SK-N-SH (cell line): ENCODE measurements around the gene COL17A1. TPM values are rescaled to one million over a fixed set of nuclear protein-coding genes. Genes with fewer than 3 reads are reported as not detected.

Experiments used
- CTCF ChIA-PET: fragments of 300-600, 350-600 bp; formaldehyde crosslinking; extraction: SDS; loops from one replicate; lab custom pipeline; 2021; lab: Yijun Ruan, JAX
- POLR2A ChIA-PET: fragments of 350-600 bp; sonication (Branson Sonifier 250); formaldehyde crosslinking; extraction: SDS; loops from one replicate; lab custom pipeline; 2020; ENCODE audit warnings: antibody characterized with exemption, inconsistent platforms; lab: Yijun Ruan, JAX
- DNase-seq: peaks from one replicate; pipeline ENCODE4 v3.0.0; 2012
- H2AFZ ChIP-seq: fragments of 200-600 bp; sonication (generic); 2 replicates; pipeline ENCODE4 v1.8.1; 2016; ENCODE audit warnings: antibody characterized with exemption, mild to moderate bottlenecking, low read depth
- H3F3A ChIP-seq: fragments of 200-600 bp; sonication (generic); replicated peaks from 2 replicates; pipeline ENCODE3; 2016; ENCODE audit warnings: antibody characterized with exemption, mild to moderate bottlenecking; ENCODE audit not compliant: insufficient read depth
- H3K27ac ChIP-seq, 2 experiments: fragments of 200-500 bp in 1 of 2; fragments of 200-600 bp in 1 of 2; sonication (Bioruptor generic) in 1 of 2; sonication (generic), shearing (Covaris generic) in 1 of 2; 2 replicates each; pipeline versions ENCODE4 v1.5.1 to v1.6.1; 2014 to 2016; ENCODE audit warnings: low read depth in 2 of 2, inconsistent platforms in 1 of 2, low read length in 1 of 2, mild to moderate bottlenecking in 1 of 2, mixed read lengths in 1 of 2
- H3K27me3 ChIP-seq: fragments of 200-600 bp; sonication (generic), shearing (Covaris generic); 2 replicates; pipeline ENCODE4 v1.6.1; 2016; ENCODE audit warnings: mixed run types; ENCODE audit not compliant: insufficient read depth
- H3K36me3 ChIP-seq, 2 experiments: fragments of 200-500 bp in 1 of 2; fragments of 200-600 bp in 1 of 2; sonication (Bioruptor generic) in 1 of 2; sonication (generic) in 1 of 2; replicated peaks in 1 of 2; 2 replicates each; pipeline versions ENCODE3 to v1.5.1; 2014 to 2016; ENCODE audit warnings: low read length in 1 of 2, mild to moderate bottlenecking in 1 of 2; ENCODE audit not compliant: insufficient read depth in 2 of 2, control insufficient read depth in 1 of 2
- H3K4me1 ChIP-seq, 2 experiments: fragments of 200-500 bp in 1 of 2; fragments of 200-600 bp in 1 of 2; sonication (Bioruptor generic) in 1 of 2; sonication (generic), shearing (Covaris generic) in 1 of 2; 2 replicates each; pipeline versions ENCODE4 v1.5.1 to v1.6.1; 2014 to 2016; ENCODE audit warnings: low read depth in 1 of 2, low read length in 1 of 2, mixed run types in 1 of 2; ENCODE audit not compliant: insufficient read depth in 2 of 2, control insufficient read depth in 1 of 2
- H3K4me2 ChIP-seq: fragments of 200-600 bp; sonication (generic), shearing (Covaris generic); 2 replicates; pipeline ENCODE4 v1.6.1; 2017; ENCODE audit warnings: mixed run types
- H3K4me3 ChIP-seq, 2 experiments: fragments of 200-500 bp in 1 of 2; fragments of 200-600 bp in 1 of 2; sonication (Bioruptor generic) in 1 of 2; sonication (generic), shearing (Covaris generic) in 1 of 2; 2 replicates each; pipeline versions ENCODE4 v1.5.1 to v1.8.1; 2014 to 2016; ENCODE audit warnings: low read depth in 2 of 2, inconsistent platforms in 1 of 2, low read length in 1 of 2, mild to moderate bottlenecking in 1 of 2, mixed read lengths in 1 of 2, moderate library complexity in 1 of 2
- H3K79me2 ChIP-seq: fragments of 200-600 bp; sonication (generic); 2 replicates; pipeline ENCODE4 v1.8.1; 2017; ENCODE audit warnings: mild to moderate bottlenecking; ENCODE audit not compliant: insufficient read depth
- H3K9ac ChIP-seq: fragments of 200-600 bp; sonication (generic); 2 replicates; pipeline ENCODE4 v1.6.1; 2017; ENCODE audit warnings: mixed run types
- H3K9me2 ChIP-seq: fragments of 200-600 bp; sonication (generic); 2 replicates; pipeline ENCODE4 v1.6.1; 2017; ENCODE audit warnings: mixed run types
- H3K9me3 ChIP-seq: fragments of 200-600 bp; sonication (generic); 2 replicates; pipeline ENCODE4 v1.6.1; 2017; ENCODE audit warnings: mixed run types, mild to moderate bottlenecking, moderate library complexity
- H4K20me1 ChIP-seq: fragments of 200-600 bp; sonication (generic); 2 replicates; pipeline ENCODE4 v1.6.1; 2017; ENCODE audit warnings: mild to moderate bottlenecking, mixed run types; ENCODE audit not compliant: insufficient read depth
- FOSL2 ChIP-seq: IDR thresholded peaks from 2 replicates; pipeline ENCODE4 v1.4.0; 2012; ENCODE audit warnings: low read depth, mild to moderate bottlenecking, moderate library complexity, borderline replicate concordance
- FOXJ3 ChIP-seq: sonication (generic); formaldehyde crosslinking; IDR thresholded peaks from 2 replicates; pipeline ENCODE4 v1.5.1; 2020; ENCODE audit warnings: mild to moderate bottlenecking, missing genetic modification reagents
- GABPA ChIP-seq: IDR thresholded peaks from 2 replicates; pipeline ENCODE4 v1.4.0; 2012; ENCODE audit warnings: low read depth, mild to moderate bottlenecking
- MEF2A ChIP-seq: IDR thresholded peaks from 2 replicates; pipeline ENCODE4 v1.4.0; 2012; ENCODE audit warnings: low read depth, borderline replicate concordance
- MXI1 ChIP-seq: IDR thresholded peaks from 2 replicates; pipeline ENCODE4 v1.6.1; 2012; ENCODE audit warnings: mild to moderate bottlenecking, low read depth, low read length, improper control_type of control experiment
- NFIC ChIP-seq: IDR thresholded peaks from 2 replicates; pipeline ENCODE4 v1.4.0; 2012; ENCODE audit warnings: borderline replicate concordance
- NRF1 ChIP-seq: IDR thresholded peaks from 2 replicates; pipeline ENCODE4 v1.6.1; 2012; ENCODE audit warnings: low read depth, mild to moderate bottlenecking, low read length
- POLR2AphosphoS5 ChIP-seq: IDR thresholded peaks from 2 replicates; pipeline ENCODE4 v1.6.1; 2012; ENCODE audit warnings: low read depth, low read length
- RAD21 ChIP-seq: IDR thresholded peaks from 2 replicates; pipeline ENCODE4 v1.6.1; 2012; ENCODE audit warnings: mild to moderate bottlenecking, low read length
- RFX5 ChIP-seq: IDR thresholded peaks from 2 replicates; pipeline ENCODE4 v1.6.1; 2012; ENCODE audit warnings: mild to moderate bottlenecking, improper control_type of control experiment, low read length
- RXRA ChIP-seq: IDR thresholded peaks from 2 replicates; pipeline ENCODE4 v1.4.0; 2012; ENCODE audit warnings: low read depth, mild to moderate bottlenecking, borderline replicate concordance
- SMC3 ChIP-seq: IDR thresholded peaks from 2 replicates; pipeline ENCODE4 v1.6.1; 2012; ENCODE audit warnings: low read depth, low read length, improper control_type of control experiment
- TAF1 ChIP-seq: IDR thresholded peaks from 2 replicates; pipeline ENCODE4 v1.6.1; 2012; ENCODE audit warnings: low read depth, mild to moderate bottlenecking, low read length, moderate library complexity, borderline replicate concordance
- TCF12 ChIP-seq: IDR thresholded peaks from 2 replicates; pipeline ENCODE4 v1.4.0; 2012
- WGBS: methylation state at CpG from one replicate; pipeline ENCODE4 v1.1.6; 2017; ENCODE audit warnings: low lambda C conversion rate; 5-methylcytosine and 5-hydroxymethylcytosine counted together
- polyA plus RNA-seq, 3 experiments: library from polyadenylated mRNA; depleted of rRNA; stranded (reverse); fragments of >200 nt; gene quantifications; 2 replicates each; pipeline ENCODE4 v1.2.3, GENCODE V29; 2012
- TF ChIP-seq, protein P1 (sequence below): IDR thresholded peaks from 2 replicates; pipeline ENCODE4; 2012
- TF ChIP-seq, protein P2 (sequence below): fragments of 200-600 bp; sonication (generic); IDR thresholded peaks from 2 replicates; pipeline ENCODE4 v1.6.1; 2017; ENCODE audit warnings: antibody characterized with exemption, mild to moderate bottlenecking, moderate library complexity
- TF ChIP-seq, protein P3 (sequence below): IDR thresholded peaks from 2 replicates; pipeline ENCODE4 v1.6.1; 2012; ENCODE audit warnings: mild to moderate bottlenecking, low read depth, low read length, moderate library complexity
- TF ChIP-seq, protein P4 (sequence below): IDR thresholded peaks from 2 replicates; pipeline ENCODE4 v1.4.0; 2012; ENCODE audit warnings: low read depth, borderline replicate concordance

Gene COL17A1
- polyA plus RNA-seq, 1 of the 3 experiments (the other 2 are of a cell fraction), result 0.12 TPM

DNA sequence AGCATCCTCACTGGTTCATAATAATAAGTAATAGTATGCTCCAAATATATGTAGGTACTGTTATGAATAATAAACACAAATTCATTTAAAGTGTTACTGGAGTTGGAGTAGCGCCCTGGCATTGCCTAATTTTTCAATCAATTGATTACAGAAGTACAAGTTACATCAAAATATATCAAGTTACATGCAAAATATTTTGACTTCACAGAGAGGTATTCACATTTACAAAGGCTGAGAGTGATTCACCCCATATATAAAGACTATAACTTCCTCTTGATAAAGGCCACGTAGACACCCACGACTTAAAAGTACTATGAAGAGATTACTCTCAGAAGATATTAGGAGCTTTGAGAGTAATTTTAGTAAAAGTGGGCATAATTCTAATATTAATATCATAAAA lies 13.6 kb upstream of the COL17A1 start:
- ChIA-PET POLR2A (no interaction called here), CTCF (interaction anchor here (1.4 kb wide), 1 partner anchor 22 kb away, joined by 6 read pairs; the partner anchor contains the start of gene SFR1)
- H2AFZ ChIP-seq, result 0 out of 2 replicates have a peak overlapping the region, but pooled peaks have one; percentile 66
- 76% methylated on average over 3 of the region's 3 CpGs for whole genome bisulfite sequencing
- H3K4me3 ChIP-seq, result no peak overlapping the region
- no peaks in the 10 kb centered on the region for H4K20me1 ChIP-seq
- TF ChIP-seq, protein P1, sequence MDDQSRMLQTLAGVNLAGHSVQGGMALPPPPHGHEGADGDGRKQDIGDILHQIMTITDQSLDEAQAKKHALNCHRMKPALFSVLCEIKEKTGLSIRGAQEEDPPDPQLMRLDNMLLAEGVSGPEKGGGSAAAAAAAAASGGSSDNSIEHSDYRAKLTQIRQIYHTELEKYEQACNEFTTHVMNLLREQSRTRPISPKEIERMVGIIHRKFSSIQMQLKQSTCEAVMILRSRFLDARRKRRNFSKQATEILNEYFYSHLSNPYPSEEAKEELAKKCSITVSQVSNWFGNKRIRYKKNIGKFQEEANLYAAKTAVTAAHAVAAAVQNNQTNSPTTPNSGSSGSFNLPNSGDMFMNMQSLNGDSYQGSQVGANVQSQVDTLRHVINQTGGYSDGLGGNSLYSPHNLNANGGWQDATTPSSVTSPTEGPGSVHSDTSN, result no peak
- TF ChIP-seq RFX5 (no peak), FOSL2 (no peak), FOXJ3 (CRISPR knock-in tag) (no peak), TAF1 (no peak), GABPA (no peak), NRF1 (no peak), MXI1 (no peak), RXRA (no peak), SMC3 (no peak), NFIC (no peak), MEF2A (no peak), POLR2AphosphoS5 (no peak), TCF12 (no peak), RAD21 (no peak)
- TF ChIP-seq, protein P2, sequence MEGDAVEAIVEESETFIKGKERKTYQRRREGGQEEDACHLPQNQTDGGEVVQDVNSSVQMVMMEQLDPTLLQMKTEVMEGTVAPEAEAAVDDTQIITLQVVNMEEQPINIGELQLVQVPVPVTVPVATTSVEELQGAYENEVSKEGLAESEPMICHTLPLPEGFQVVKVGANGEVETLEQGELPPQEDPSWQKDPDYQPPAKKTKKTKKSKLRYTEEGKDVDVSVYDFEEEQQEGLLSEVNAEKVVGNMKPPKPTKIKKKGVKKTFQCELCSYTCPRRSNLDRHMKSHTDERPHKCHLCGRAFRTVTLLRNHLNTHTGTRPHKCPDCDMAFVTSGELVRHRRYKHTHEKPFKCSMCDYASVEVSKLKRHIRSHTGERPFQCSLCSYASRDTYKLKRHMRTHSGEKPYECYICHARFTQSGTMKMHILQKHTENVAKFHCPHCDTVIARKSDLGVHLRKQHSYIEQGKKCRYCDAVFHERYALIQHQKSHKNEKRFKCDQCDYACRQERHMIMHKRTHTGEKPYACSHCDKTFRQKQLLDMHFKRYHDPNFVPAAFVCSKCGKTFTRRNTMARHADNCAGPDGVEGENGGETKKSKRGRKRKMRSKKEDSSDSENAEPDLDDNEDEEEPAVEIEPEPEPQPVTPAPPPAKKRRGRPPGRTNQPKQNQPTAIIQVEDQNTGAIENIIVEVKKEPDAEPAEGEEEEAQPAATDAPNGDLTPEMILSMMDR, result no peak
- TF ChIP-seq, protein P3, sequence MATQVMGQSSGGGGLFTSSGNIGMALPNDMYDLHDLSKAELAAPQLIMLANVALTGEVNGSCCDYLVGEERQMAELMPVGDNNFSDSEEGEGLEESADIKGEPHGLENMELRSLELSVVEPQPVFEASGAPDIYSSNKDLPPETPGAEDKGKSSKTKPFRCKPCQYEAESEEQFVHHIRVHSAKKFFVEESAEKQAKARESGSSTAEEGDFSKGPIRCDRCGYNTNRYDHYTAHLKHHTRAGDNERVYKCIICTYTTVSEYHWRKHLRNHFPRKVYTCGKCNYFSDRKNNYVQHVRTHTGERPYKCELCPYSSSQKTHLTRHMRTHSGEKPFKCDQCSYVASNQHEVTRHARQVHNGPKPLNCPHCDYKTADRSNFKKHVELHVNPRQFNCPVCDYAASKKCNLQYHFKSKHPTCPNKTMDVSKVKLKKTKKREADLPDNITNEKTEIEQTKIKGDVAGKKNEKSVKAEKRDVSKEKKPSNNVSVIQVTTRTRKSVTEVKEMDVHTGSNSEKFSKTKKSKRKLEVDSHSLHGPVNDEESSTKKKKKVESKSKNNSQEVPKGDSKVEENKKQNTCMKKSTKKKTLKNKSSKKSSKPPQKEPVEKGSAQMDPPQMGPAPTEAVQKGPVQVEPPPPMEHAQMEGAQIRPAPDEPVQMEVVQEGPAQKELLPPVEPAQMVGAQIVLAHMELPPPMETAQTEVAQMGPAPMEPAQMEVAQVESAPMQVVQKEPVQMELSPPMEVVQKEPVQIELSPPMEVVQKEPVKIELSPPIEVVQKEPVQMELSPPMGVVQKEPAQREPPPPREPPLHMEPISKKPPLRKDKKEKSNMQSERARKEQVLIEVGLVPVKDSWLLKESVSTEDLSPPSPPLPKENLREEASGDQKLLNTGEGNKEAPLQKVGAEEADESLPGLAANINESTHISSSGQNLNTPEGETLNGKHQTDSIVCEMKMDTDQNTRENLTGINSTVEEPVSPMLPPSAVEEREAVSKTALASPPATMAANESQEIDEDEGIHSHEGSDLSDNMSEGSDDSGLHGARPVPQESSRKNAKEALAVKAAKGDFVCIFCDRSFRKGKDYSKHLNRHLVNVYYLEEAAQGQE, result no peak
- TF ChIP-seq, protein P4, sequence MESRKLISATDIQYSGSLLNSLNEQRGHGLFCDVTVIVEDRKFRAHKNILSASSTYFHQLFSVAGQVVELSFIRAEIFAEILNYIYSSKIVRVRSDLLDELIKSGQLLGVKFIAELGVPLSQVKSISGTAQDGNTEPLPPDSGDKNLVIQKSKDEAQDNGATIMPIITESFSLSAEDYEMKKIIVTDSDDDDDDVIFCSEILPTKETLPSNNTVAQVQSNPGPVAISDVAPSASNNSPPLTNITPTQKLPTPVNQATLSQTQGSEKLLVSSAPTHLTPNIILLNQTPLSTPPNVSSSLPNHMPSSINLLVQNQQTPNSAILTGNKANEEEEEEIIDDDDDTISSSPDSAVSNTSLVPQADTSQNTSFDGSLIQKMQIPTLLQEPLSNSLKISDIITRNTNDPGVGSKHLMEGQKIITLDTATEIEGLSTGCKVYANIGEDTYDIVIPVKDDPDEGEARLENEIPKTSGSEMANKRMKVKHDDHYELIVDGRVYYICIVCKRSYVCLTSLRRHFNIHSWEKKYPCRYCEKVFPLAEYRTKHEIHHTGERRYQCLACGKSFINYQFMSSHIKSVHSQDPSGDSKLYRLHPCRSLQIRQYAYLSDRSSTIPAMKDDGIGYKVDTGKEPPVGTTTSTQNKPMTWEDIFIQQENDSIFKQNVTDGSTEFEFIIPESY, result no peak
- no peak for DNase-seq
- no peaks in the 10 kb centered on the region for H3K9me2 ChIP-seq
- no peaks in the 10 kb centered on the region for H3K36me3 ChIP-seq
- no peak overlapping the region for H3K27ac ChIP-seq
- H3F3A ChIP-seq, result peaks cover under 1% of the 10 kb centered on the region
- H3K9me3 ChIP-seq, result no peaks in the 10 kb centered on the region; the same call in 1 of the 2 replicates
- no peak overlapping the region for H3K9ac ChIP-seq
- H3K4me2 ChIP-seq, result no peak overlapping the region
- H3K79me2 ChIP-seq, result no peaks in the 10 kb centered on the region
- H3K4me1 ChIP-seq, result no peaks in the 10 kb centered on the region
- no peaks in the 10 kb centered on the region for H3K27me3 ChIP-seq
